Activated naive CD4-positive, alpha-beta T cell (primary cell): Measurements from ENCODE around the gene ABHD15.
A peak's percentile ranks its signal among the peaks of the same experiment; 100 is the strongest.

Experiments used
- DNase-seq, 4 experiments: peaks; one replicate each; lab custom pipeline; 2025; lab: John Stamatoyannopoulos, UW

Gene ABHD15, protein sequence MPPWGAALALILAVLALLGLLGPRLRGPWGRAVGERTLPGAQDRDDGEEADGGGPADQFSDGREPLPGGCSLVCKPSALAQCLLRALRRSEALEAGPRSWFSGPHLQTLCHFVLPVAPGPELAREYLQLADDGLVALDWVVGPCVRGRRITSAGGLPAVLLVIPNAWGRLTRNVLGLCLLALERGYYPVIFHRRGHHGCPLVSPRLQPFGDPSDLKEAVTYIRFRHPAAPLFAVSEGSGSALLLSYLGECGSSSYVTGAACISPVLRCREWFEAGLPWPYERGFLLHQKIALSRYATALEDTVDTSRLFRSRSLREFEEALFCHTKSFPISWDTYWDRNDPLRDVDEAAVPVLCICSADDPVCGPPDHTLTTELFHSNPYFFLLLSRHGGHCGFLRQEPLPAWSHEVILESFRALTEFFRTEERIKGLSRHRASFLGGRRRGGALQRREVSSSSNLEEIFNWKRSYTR

DNA sequence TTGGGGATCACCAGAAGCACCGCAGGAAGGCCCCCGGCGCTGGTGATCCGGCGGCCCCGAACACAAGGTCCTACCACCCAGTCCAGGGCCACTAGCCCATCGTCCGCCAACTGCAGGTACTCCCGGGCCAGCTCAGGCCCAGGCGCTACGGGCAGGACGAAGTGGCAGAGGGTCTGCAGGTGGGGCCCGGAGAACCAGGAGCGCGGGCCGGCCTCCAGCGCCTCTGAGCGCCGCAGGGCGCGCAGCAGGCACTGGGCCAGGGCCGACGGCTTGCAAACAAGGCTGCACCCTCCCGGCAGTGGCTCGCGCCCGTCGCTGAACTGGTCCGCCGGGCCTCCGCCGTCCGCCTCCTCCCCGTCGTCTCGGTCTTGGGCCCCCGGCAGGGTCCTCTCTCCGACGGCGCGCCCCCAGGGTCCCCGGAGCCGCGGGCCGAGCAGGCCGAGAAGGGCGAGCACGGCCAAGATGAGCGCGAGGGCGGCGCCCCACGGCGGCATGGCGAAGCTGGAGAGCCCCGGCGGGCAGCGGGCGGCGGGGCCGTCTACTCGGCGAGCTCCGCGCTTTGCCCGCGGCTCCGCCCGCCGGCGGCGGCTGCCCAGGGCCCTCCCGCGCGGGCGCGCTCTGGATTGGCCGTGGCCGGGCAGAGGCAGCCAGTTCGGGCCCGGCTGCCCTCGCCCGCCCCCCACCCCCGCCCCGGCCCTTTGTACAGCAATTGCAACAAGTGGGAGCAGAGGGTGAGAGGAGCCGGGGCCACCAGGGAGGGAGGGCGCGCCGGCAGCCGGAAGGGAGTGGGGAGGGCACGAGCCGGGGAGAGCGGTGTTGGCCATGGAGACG, at the start of gene ABHD15:
Gene ABHD15 (minus strand): TSS at position 565 of the 831 bp plus-strand sequence. CDS start 71 bp downstream, at position 494.
- DNase-seq = peak in 2 of 4 experiments; percentile 37 to 53

DNA sequence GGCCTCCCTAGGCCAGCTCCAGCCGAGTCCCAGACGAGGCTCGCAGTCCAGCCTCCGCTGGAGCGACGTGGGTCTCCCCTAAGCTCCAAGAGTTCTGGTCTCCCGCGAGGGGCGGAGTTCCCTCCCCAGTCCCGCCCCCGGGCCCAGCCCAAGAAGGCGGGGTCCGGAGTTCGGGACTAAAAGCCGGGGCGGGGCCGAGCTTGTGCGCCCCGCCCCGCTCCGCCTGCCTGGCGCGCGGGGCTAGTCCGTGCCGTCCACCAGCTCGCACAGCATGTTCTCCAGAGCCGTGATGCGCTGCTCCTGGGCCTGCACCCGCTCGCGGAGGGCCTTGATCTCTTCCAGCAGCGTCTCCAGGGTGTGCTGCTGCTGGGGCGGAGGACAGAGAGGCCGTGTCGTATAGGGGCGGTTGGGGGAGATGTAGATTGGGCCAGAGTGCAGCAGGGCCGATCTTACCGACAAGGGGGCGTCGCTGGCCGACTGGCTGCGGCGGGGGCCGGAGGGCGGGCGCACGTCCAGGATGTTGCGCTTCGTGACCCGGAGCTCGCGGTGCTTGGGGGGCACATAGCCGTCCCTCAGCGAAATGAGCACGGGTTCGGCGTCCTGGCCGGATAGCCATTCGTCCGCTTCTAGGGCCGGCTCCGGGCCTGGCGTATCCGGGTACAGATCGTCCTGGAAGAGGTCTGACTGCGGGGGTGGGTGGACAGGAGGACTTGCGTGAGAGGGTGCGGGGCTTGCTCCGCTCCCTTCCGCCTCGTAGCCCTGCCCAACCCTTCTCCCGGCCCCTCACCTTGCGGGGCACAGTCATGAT, 48.9 kb upstream of the ABHD15 start:
- DNase-seq = peak; percentile 38 to 81 (median 58)

DNA sequence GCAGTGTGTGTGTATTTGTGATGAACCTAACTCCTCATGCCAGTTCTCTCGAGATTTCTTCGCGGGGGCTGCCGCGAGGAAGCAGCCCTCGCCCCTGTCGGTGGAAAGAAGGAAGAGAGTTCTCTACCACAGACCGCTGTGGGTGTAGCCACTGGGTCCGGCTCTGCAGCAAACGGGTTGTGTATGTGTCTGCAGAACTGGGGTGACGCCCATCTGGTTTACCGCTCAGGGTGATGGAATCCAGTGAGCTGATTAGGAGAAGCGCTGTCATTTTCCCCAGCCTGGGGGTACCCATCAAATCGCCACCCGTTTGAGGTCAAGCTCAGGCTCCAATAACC, 48.2 kb upstream of the ABHD15 start:
- DNase-seq = peak in 2 of 4 experiments; percentile 33 to 43

DNA sequence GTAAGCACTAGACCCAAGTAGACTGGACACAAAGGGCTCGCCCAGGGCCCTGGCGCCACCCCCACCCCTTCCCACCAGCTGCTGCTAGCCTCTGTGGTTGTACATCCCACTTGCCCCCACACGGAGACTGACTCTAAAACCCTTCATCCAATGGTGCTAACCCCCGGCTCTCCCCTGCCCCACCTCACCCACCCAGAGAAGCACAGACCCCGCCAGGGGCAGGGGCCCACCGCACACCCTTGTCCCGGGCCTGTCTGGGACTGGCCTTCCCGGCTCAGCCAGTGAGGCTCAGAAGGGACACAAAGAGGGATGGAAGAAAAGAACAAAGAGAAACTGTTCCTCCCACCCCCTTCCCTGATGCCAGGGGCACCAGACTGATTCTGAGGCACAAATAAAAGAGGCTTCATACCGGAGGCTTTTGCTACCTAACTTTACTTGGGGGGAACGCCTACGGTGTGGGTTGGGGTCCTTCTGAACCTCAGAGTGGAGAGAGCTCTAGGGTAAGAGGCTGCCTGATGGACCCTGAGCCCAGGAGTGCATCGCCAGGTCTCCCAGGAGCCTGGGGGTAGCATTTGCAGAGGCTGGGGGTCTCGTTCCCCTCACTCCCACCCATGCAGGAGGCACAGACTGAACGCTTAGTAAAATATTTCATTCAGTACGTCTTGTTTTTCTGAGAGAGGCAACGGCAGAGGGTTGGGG, 47.7 kb upstream of the ABHD15 start:
- DNase-seq = no peak

DNA sequence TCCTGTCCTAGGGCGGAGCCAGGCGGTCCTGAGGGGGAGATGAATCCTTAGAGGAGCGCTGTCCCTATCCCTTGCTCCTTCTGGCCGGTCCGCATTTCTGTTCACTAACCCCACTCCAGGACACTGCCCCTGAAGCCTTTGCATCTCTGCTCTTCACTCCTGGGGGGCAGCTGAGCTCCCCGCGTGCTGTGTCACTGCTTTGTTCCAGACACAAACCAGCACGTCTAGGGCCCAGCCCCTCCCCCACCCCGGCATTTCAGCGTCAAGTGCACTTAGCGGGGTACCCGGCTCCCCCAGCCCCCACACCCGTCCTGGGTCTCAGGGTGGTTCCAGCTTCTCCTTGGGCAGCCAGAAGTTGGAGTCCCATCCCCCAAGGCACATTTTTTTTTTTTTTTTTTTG, 47.0 kb upstream of the ABHD15 start:
- no peak for DNase-seq

DNA sequence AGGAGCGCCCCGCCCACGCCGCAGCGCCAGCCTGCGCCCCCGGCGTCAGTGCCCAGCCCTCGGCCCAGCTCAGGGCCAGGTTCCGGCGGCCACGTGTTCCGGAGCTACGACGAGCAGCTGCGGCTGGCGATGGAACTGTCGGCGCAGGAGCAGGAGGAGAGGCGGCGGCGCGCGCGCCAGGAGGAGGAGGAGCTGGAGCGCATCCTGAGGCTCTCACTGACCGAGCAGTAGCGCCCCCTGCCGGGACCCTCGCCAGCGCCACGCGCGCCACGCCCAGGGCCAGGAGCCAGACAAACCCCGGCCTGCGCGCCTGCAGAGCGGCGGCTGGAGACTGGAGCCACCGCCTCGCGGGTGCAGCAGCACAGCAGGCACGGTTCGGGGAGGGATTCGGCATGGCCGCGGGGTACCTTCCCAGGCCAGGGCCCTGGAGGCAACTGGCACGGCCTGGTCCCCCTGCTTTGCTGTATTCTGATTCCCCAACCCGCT, 46.6 kb upstream of the ABHD15 start:
- peak; percentile 84 to 95 (median 90) for DNase-seq

DNA sequence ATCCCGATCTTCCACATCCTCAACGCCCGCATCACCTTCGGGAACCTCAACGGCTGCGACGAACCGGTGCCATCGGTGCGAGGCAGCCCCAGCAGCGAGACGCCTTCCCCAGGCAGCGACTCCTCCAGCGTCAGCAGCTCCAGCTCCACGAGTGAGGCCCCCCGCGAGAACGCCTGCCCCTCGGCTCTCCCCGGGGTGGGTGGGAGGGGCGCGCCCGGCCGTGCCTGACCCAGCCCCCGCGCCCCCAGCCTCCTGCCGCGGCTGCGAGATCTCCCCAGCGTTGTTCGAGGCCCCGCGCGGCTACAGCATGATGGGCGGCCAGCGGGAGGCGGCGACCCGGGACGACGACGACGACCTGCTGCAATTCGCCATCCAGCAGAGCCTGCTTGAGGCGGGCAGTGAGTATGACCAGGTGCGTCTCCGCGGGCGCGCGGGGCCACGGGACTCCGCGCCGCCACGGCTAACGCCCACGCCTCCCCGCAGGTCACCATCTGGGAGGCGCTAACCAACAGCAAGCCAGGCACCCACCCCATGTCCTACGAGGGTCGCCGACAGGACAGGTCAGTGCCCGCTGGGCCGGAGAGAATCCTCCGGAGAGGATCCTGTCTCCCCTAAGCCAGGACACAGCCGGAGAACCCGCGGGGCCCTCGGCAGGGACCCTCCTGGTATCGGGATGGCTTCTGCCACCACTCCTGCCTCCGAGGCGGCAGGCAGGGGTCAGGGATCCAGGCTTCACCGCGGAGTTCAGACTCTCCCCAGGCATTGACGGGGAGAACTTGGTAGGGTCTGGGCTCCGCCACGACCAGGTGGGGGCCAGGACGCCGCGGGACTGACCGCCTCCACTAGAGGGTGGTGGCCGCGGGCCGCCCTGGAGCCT, 45.8 kb upstream of the ABHD15 start:
- no peak for DNase-seq

DNA sequence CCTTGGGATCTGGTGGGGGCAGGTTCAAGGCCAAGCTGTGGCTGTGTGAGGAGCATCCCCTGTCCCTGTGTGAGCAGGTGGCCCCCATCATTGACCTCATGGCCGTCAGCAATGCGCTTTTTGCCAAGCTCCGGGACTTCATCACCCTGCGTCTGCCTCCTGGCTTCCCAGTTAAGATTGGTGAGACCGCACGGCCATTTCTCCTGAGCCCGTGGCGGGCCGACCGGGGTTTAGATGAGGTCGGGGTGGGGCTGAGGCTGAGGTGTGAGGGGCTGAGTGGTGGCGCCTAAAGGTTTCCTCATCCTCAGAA, 45.2 kb upstream of the ABHD15 start:
- no peak for DNase-seq

DNA sequence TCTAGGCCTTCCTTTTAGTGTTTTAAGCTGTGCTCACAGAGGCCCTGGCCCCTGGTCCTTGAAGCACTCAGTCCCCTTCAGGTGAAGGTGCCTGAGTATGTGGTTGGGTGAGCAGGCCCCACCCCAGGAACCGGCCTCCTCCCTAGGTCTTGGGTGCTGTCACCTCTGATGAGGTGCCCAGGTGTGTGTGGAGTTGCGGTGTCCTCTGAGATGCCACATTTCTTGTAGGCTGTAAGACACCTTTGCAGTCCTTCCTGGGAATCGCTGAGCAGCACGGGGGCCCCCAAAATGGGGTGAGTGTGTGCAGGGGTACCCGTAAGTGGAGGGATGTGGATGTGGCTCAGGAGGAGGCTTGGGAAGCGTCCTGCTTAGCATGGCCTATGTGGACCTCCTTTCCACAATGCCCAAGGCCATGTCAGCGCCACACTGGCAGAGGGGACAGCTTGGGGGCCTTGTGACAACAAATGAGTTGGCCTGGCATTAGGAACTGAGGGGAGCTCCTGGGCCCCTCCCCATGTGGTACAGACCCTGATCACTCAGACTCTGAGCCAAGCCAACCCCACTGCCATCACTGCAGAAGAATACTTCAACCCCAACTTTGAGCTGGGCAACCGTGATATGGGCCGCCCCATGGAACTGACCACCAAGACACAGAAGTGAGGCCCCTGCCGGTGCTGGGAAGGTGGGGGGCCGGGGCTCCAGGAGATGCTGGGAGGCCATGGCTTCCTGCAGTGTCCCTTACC, 44.7 kb upstream of the ABHD15 start:
- DNase-seq = no peak

DNA sequence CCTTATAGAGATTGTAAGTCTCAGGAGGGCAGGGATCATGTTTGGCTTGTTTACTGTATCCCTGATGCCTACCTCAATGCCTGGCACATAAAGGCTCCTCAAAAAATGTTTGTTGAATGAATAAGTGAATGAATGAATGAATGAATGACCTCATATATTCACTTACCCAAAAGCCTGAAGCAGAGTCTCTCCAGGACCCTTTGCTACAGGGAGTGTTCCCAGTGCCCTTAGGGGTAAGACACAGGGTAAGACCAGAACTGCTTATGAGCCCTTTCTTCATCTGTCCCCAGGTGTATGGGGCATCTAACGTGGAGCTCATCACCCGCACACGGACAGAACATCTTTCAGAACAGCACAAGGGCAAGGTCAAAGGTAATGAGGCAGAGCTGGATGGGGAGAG, 43.6 kb upstream of the ABHD15 start:
- DNase-seq = no peak

DNA sequence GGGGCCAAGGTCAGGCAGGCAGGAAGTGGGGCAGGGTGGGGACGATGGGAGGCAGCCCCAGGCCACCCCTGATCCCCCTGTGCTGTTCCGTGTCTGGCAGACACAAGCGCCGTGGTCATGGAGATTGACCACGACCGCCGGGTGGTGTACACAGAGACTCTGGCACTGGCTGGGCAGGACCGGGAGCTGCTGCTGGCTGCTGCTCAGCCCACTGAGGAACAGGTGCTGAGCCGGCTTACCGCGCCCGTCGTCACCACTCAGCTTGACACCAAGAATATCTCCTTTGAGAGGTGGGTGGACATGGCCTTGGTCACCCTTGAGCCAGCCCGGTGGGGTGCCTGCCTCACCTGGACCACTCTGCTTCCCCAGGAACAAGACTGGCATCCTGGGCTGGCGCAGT, 42.1 kb upstream of the ABHD15 start:
- no peak for DNase-seq

DNA sequence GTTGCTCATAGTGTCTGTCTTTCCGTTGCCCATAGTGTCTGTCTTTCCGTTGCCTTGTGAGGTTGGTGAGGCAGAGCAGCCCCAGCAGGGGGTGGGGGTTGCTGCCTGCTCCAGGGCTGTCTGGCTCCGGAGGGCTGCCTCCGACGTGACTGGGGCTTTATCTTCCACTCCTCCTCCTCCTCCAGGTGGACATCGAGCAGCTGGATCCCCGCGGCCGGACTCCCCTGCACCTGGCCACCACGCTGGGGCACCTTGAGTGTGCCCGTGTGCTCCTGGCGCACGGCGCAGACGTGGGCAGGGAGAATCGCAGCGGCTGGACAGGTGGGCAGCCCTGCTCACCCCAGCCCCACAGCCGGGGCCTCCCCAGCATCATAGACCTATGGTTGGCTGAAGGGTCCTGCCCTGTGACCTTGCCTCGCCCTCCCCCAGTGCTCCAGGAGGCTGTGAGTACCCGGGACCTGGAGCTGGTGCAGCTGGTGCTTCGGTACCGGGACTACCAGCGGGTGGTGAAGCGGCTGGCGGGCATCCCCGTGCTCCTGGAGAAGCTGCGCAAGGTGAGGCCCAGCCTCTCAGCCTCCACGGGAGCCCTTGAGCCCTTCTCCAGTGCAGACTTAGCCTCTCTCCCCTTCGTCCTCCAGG, 40.8 kb upstream of the ABHD15 start:
- no peak for DNase-seq

DNA sequence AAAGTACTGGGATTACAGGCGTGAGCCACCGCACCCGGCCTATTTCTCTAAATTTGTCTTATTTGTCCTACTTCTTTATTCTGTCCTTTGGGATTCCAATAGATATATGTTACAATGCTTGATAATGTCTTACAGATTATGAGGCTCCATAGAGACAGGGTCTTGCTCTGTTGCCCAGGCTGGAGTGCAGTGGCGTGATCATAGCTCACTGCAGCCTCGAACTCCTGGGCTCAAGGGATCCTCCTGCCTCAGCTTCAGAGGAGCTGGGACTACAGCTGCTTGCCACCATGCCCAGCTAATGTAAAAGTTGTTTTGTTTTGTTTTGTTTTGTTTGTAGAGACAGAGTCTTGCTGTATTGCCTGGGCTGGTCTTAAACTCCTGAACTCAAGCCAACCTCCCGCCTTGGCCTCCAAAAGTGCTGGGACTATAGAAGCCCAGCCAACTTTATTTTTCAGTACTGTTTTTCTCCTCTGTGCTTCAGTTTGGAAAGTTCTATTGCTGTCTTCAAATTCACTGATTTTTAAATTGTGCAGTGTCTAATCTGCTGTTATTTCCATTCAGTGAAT, 36.4 kb upstream of the ABHD15 start:
- DNase-seq = no peak

DNA sequence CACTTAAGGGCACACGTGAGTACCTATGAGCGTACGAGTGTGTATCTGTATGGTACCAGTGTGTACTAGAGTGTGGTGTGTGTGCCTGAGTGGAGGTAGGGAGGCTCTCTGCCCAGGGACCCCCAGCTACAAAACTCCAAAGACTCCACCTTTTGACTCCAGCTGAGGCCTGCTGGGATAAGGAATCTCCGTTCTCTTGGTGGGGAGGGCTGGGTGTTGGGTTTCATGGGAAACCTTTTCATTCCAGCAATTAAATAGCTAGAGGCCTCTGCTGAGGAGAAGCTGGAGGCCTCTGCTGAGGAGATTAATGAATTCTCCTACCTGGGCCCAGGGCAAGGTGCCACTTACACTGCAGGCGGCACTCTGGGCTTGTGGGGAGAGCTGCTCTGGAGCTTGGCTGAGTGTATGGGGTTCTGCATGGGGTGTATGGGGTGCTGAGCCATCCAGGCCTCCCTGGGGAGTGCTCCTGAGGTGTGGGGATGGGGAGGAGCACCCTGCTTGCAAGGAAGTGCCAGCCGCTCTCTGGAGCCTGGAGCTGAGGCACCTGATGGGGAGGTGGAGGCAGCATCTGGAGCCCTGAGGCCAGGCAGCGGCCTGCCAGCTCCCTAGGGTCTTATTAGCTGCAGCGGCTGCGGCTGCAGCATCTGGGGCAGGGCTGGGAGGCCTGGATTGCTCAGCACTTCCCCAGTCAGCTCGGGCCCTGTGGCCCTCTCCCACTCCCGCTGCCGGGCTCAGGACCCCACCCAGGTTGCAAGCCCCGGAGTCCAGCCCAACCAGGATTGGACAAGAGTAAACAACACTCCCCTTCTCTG, 30.7 kb upstream of the ABHD15 start:
- DNase-seq = no peak

DNA sequence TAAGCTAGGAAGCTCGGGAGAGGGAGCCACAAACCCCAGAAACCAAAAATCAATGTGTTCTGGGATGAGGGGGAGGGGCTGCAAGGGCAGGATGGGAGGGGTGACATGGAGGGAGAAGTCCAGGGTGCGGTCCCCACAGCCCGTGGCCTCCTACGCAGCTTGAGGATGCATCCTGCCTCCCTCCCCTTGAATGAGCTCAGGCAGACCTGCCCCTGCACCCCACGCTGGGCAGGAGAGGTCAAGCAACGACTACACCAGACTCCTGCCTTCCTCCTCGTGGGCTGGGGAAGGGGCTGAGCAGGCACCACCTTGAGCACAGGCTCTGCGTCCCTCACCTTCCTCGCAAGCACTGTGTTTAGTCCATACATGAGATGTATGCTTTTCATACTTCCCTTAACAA, 30.0 kb upstream of the ABHD15 start:
- no peak for DNase-seq

DNA sequence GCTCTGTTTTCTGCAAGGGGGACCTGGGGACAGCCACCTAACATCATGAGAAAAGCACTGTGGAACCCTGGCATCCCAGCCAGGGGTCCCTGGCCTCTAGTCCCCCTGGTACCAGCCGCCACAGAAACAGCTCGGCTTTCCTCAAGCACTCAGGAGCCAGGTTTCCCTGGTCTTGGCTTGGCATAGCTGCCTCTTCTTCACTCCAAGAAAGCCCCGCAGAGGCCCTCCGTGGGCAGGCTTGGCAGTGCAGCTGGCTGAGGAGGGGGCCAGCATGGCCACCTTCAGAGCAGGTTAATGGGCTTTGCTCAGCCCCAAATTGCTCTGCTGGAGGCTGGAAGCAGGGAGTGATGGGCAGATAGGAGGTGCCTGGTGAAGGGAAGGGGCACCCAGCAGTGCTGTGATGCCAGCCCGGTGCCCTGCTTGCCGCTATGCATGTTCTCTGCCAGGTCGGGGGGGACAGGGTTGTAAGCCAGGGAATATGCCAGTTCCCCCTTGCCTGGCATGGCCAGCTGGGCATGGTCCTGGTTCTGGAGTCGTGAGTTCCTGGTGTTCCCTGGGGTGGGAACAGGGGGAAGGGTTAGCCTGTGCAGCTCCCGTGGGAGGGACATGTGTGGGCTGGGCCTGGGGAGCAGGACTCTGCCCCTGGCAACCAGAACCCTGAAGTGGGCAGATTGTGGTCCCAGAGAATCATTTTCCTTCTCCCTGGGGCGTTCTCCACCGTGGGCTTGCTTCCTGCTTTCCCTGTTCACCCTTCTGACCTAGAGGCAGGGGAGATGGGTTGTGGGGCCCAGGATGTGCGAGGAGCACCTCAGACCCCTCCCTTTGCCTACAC, 29.3 kb upstream of the ABHD15 start:
- no peak for DNase-seq
